ENCODE data around the gene DDX43. TPM values are rescaled to one million over a fixed set of nuclear protein-coding genes. Genes with fewer than 3 reads are reported as not detected.
"Not testable (repeated sequence)": the region's sequence is repeated elsewhere in the genome, so short reads cannot be mapped to it uniquely, and the experiment has no call there.

Gene DDX43
- total RNA-seq, 1 donor from 2014 or later: 1.6 TPM

- TF ChIP-seq, protein P1, sequence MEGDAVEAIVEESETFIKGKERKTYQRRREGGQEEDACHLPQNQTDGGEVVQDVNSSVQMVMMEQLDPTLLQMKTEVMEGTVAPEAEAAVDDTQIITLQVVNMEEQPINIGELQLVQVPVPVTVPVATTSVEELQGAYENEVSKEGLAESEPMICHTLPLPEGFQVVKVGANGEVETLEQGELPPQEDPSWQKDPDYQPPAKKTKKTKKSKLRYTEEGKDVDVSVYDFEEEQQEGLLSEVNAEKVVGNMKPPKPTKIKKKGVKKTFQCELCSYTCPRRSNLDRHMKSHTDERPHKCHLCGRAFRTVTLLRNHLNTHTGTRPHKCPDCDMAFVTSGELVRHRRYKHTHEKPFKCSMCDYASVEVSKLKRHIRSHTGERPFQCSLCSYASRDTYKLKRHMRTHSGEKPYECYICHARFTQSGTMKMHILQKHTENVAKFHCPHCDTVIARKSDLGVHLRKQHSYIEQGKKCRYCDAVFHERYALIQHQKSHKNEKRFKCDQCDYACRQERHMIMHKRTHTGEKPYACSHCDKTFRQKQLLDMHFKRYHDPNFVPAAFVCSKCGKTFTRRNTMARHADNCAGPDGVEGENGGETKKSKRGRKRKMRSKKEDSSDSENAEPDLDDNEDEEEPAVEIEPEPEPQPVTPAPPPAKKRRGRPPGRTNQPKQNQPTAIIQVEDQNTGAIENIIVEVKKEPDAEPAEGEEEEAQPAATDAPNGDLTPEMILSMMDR (IDR thresholded peaks at IDR 0.05): no peak
- ChIA-PET CTCF (no interaction called here), POLR2A (no interaction called here)
- H3K9me3 Mint-ChIP-seq: peaks cover 2% of the 10 kb centered on the region
- H3K4me3 Mint-ChIP-seq: no peak overlapping the region
- DNase-seq: no peak
- H3K4me1 Mint-ChIP-seq: peaks cover 6% of the 10 kb centered on the region
- ATAC-seq (ENCODE audit: low read depth): no peak
- H3K36me3 Mint-ChIP-seq (ENCODE audit: low read depth): no peaks in the 10 kb centered on the region
- intact Hi-C loops (cut with micrococcal nuclease): no loop called here
- H3K27ac Mint-ChIP-seq: no peak overlapping the region
- no peaks in the 10 kb centered on the region for H3K27me3 Mint-ChIP-seq
Measured at GRCh38 chr6:73372516-73372915, 22.1 kb upstream of the DDX43 start.

- intact Hi-C loops (cut with micrococcal nuclease): no loop called here
- no peaks in the 10 kb centered on the region for H3K27me3 Mint-ChIP-seq
- no peaks in the 10 kb centered on the region for H3K36me3 Mint-ChIP-seq (ENCODE audit: low read depth)
- TF ChIP-seq, protein P1 (IDR thresholded peaks at IDR 0.05): no peak
- ATAC-seq (ENCODE audit: low read depth): no peak
- H3K4me1 Mint-ChIP-seq: peaks cover 6% of the 10 kb centered on the region
- no peak overlapping the region for H3K27ac Mint-ChIP-seq
- H3K9me3 Mint-ChIP-seq: peaks cover 2% of the 10 kb centered on the region
- ChIA-PET CTCF (interaction anchor here (0.5 kb wide), 1 partner anchor 122 kb away, joined by 3 read pairs; no protein-coding TSS in a partner anchor), POLR2A (no interaction called here)
- no peak for DNase-seq
- no peak overlapping the region for H3K4me3 Mint-ChIP-seq
Measured at GRCh38 chr6:73375216-73375615, 19.4 kb upstream of the DDX43 start.

DNA sequence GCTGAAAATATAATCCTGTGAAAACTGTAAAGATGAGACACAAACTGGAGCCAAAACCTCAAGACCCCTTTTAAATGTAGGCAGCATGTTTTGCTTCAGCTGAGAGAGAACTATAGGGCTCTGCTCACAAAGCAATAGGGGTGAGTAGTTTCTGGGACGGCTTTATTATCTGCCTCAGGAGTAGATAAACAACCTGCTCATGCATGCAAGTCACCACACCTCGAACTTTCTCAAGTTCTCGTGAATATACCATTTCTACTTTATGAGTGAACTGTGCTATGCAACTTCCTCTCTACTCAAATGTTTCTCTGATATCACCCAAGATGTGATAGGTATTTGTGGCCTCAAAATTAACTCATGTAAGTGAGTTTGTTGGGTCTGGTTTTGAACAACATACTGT is 17.4 kb upstream of the DDX43 start:
- Mint-ChIP-seq H3K9me3 (peaks cover 2% of the 10 kb centered on the region), H3K27me3 (no peaks in the 10 kb centered on the region), H3K36me3 (ENCODE audit: low read depth) (no peaks in the 10 kb centered on the region), H3K4me3 (no peak overlapping the region), H3K27ac (no peak overlapping the region), H3K4me1 (peaks cover 6% of the 10 kb centered on the region)
- intact Hi-C loops (cut with micrococcal nuclease): no loop called here
- no peak for ATAC-seq (ENCODE audit: low read depth)
- no peak for DNase-seq
- ChIA-PET CTCF (no interaction called here), POLR2A (interaction anchor here (0.9 kb wide), 1 partner anchor 48 kb away, joined by 3 read pairs; no protein-coding TSS in a partner anchor)
- TF ChIP-seq, protein P1 (IDR thresholded peaks at IDR 0.05): no peak

DNA sequence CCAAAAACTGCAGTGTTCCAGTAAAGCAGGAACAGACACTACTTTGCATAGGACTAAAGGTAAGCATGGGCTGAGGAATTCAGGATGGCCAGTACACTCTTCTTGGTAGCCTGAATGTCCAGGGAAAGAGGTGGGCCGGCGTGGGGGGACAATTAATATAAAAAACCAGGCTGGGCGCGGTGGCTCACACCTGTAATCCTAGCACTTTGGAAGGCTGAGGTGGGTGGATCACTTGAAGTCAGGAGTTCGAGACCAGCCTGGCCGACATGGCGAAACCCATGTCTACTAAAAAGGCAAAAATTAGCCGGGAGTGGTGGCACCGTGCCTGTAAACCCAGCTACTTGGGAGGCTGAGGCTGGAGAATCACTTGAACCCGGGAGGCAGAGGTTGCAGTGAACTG is 13.1 kb upstream of the DDX43 start:
- H3K36me3 Mint-ChIP-seq (ENCODE audit: low read depth); H3K9me3 Mint-ChIP-seq; intact Hi-C loops (cut with micrococcal nuclease); H3K4me3 Mint-ChIP-seq; H3K27ac Mint-ChIP-seq; ATAC-seq (ENCODE audit: low read depth); H3K27me3 Mint-ChIP-seq; DNase-seq; POLR2A ChIA-PET; CTCF ChIA-PET; H3K4me1 Mint-ChIP-seq: not testable (repeated sequence)

GRCh38 chr6:73382462-73383113 is 12.0 kb upstream of the DDX43 start:
- intact Hi-C loops (cut with micrococcal nuclease): no loop called here
- POLR2A ChIA-PET: no interaction called here
- CTCF ChIA-PET: no interaction called here
- TF ChIP-seq, protein P1 (IDR thresholded peaks at IDR 0.05): no peak
- no peaks in the 10 kb centered on the region for H3K9me3 Mint-ChIP-seq
- H3K4me1 Mint-ChIP-seq: no peaks in the 10 kb centered on the region
- ATAC-seq (ENCODE audit: low read depth): no peak
- H3K4me3 Mint-ChIP-seq: no peak overlapping the region
- no peak for DNase-seq
- no peaks in the 10 kb centered on the region for H3K36me3 Mint-ChIP-seq (ENCODE audit: low read depth)
- H3K27ac Mint-ChIP-seq: no peak overlapping the region
- H3K27me3 Mint-ChIP-seq: no peaks in the 10 kb centered on the region

DNA sequence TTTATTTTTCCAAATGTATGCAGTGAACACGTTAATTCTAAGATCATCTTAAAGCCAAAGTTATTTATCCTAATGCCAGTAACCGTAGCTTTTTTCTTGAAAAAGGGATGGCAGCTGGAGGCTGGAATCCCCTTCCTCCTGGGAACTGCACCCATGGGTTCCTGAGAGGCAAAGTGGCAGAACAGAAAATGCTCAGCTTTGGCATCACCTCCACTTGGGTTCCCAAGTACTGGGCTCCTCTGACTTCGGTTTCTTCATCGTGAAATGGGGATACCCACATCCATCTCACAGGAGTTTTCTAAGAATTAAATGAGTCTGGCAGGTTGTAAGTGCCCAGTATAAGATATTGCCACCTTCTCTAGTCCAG is 6.2 kb upstream of the DDX43 start:
- H3K27me3 Mint-ChIP-seq: peaks cover 3% of the 10 kb centered on the region
- no peak for DNase-seq
- no peaks in the 10 kb centered on the region for H3K9me3 Mint-ChIP-seq
- no peak for ATAC-seq (ENCODE audit: low read depth)
- ChIA-PET CTCF (interaction anchor here (1.3 to 1.8 kb wide), 2 partner anchors 103 to 772 kb away, joined by 3 to 7 read pairs; no protein-coding TSS in a partner anchor), POLR2A (no interaction called here)
- TF ChIP-seq, protein P1 (IDR thresholded peaks at IDR 0.05): no peak
- H3K36me3 Mint-ChIP-seq (ENCODE audit: low read depth): no peaks in the 10 kb centered on the region
- intact Hi-C loops (cut with micrococcal nuclease): loop anchor here (2.0 kb wide), 1 partner anchor 78 kb away; no protein-coding TSS in a partner anchor
- peaks cover 6% of the 10 kb centered on the region for H3K4me1 Mint-ChIP-seq
- no peak overlapping the region for H3K27ac Mint-ChIP-seq
- H3K4me3 Mint-ChIP-seq: peak overlapping the region; percentile 86
